Measurements from ENCODE around the gene EPHX1. TPM values are rescaled to one million over a fixed set of nuclear protein-coding genes. Genes with fewer than 3 reads are reported as not detected.

EPHX1 gene
- total and polyA plus RNA-seq, 2 donors (not counting 1 experiment from before 2014, with no cell fraction given), result 0.75 to 4.2 TPM

DNA sequence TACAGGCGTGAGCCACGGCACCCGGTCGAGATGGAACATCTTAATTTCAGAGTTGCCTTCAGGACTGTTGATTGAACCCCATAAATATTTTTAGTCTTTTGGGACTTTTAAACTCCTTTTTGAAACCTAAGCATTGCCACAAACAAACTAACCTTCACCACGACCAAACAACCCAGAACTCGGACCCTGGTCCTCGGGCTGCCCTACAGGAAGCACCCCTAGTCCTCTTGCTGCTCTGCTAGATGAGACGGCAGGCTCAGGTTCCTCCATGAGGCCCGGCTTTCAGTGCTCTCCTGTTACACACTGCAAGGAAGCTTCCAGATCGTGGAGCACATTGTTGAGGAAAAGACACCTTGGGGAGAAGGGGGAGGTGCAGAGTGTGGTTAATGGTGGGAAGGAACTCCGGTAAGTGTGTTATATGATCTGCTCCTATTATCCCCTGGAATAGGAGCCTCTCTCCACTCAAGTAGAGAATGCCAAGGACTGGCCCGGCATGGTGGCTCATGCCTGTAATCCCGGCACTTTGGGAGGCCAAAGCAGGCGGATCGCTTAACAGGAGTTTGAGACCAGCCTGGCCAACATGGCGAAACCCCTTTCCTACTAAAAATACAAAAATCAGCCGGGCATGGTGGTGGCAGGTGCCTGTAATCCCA, 5.7 kb downstream of the EPHX1 start:
- no peak overlapping the region for H3K4me3 ChIP-seq (ENCODE audit: control extremely low read depth in 1 of 5, extremely low read depth in 1 of 5, insufficient read depth in 1 of 5, low read depth in 2 of 5, low read length in 4 of 5)
- ChIA-PET CTCF (no interaction called here), POLR2A (no interaction called here)
- H4K20me1 ChIP-seq (ENCODE audit: control insufficient read depth, insufficient read depth, low read length, poor library complexity, severe bottlenecking), result no peaks in the 10 kb centered on the region
- ATAC-seq (ENCODE audit: low read depth) (no peak), DNase-seq (no peak)
- no peaks in the 10 kb centered on the region for H3K9me3 ChIP-seq (ENCODE audit: control extremely low read depth in 1 of 3, control insufficient read depth in 2 of 3, insufficient read depth in 1 of 3, low read length in 2 of 3)
- no peak overlapping the region for H3K9ac ChIP-seq (ENCODE audit: low read length)
- intact Hi-C loops (cut with micrococcal nuclease), result no loop called here
- peaks cover 4 to 5% of the 10 kb centered on the region in 2 donors for H3K4me1 ChIP-seq (ENCODE audit: control insufficient read depth in 2 of 2, insufficient read depth in 2 of 2, low read length in 2 of 2)
- no peak overlapping the region for H3K4me2 ChIP-seq (replicated peaks; ENCODE audit: low read depth, low read length, poor library complexity, severe bottlenecking)
- no peaks in the 10 kb centered on the region for H3K79me2 ChIP-seq (ENCODE audit: control insufficient read depth, insufficient read depth, low read length)
- Mint-ChIP-seq H3K27ac (no peak overlapping the region), H3K9me3 (ENCODE audit: insufficient read depth) (no peaks in the 10 kb centered on the region), H3K4me1 (peaks cover 3% of the 10 kb centered on the region), H3K4me3 (no peak overlapping the region), H3K27me3 (peaks cover 4% of the 10 kb centered on the region)
- H2AFZ ChIP-seq (ENCODE audit: insufficient read depth, low read depth, low read length, poor library complexity, severe bottlenecking), result no peak overlapping the region
- TF ChIP-seq, protein P1, sequence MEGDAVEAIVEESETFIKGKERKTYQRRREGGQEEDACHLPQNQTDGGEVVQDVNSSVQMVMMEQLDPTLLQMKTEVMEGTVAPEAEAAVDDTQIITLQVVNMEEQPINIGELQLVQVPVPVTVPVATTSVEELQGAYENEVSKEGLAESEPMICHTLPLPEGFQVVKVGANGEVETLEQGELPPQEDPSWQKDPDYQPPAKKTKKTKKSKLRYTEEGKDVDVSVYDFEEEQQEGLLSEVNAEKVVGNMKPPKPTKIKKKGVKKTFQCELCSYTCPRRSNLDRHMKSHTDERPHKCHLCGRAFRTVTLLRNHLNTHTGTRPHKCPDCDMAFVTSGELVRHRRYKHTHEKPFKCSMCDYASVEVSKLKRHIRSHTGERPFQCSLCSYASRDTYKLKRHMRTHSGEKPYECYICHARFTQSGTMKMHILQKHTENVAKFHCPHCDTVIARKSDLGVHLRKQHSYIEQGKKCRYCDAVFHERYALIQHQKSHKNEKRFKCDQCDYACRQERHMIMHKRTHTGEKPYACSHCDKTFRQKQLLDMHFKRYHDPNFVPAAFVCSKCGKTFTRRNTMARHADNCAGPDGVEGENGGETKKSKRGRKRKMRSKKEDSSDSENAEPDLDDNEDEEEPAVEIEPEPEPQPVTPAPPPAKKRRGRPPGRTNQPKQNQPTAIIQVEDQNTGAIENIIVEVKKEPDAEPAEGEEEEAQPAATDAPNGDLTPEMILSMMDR (IDR thresholded peaks at IDR 0.05), result no peak
- TF ChIP-seq EZH2 (IDR thresholded peaks at IDR 0.05; ENCODE audit: borderline replicate concordance, insufficient read depth, low read depth, low read length, poor library complexity, severe bottlenecking), result no peak
- no peak overlapping the region for H3K27ac ChIP-seq (ENCODE audit: low read length in 2 of 2)
- no peaks in the 10 kb centered on the region for H3K36me3 ChIP-seq (replicated peaks in 1 of 2; ENCODE audit: control extremely low read depth in 1 of 2, control insufficient read depth in 1 of 2, extremely low read depth in 1 of 2, insufficient read depth in 2 of 2, low read length in 1 of 2)
- peaks cover 0 to 2% (median 0%) of the 10 kb centered on the region in 4 experiments for H3K27me3 ChIP-seq (replicated peaks in 1 of 4; ENCODE audit: control extremely low read depth in 1 of 4, control insufficient read depth in 3 of 4, insufficient read depth in 4 of 4, low read length in 3 of 4)
- 94% methylated on average over 14 of the region's 17 CpGs for WGBS (ENCODE audit: insufficient coverage)

DNA sequence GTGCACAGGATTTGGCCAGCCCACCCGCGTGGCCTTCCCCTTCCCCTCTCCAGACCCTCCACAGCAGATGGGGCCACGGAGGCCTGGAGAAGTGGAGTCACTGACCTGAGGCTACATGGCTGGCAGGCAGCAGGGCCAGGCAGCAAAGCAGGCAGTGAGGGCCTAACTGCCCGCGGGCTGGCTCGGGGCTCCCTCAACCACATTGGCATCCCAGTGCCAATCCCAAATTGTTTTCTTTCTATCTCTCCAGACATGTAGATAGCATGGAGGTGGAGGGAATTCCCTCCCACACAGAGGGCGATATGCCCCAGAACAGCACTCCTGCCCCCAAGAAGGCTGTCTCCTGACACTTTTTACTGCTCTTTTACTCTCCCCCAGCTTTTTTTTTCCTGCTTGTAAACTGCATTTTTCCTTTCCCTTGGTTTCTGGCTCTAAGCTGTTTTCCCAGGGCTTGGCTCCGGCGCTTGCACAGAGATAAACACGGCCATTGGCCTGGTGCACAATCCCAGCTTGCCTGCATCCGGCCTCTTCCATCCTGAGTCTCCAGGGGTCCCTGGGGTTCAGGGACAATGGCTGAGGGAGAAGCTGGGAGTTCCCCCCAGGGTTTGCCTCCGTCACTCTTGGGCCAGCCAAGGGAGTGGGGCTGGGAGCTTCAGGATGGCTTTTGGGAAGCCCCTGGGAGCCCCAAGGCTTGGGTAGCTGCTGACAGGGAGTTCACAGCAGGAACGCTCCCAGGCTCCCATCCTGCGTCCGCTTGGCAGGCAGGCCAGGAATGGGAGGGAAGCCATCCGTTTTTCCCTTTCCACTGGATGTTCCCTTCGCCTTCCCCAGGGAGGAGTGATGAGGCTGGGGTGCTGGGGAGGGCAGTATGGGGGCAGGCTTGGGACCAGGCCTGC, 7.0 kb downstream of the EPHX1 start:
- intact Hi-C loops (cut with micrococcal nuclease), result no loop called here
- Mint-ChIP-seq H3K4me1 (no peaks in the 10 kb centered on the region), H3K27me3 (no peaks in the 10 kb centered on the region), H3K27ac (no peak overlapping the region), H3K9me3 (ENCODE audit: insufficient read depth) (no peaks in the 10 kb centered on the region), H3K4me3 (no peak overlapping the region)
- Histone ChIP-seq H3K9ac (ENCODE audit: low read length) (no peak overlapping the region), H3K4me3 (ENCODE audit: control extremely low read depth in 1 of 5, extremely low read depth in 1 of 5, insufficient read depth in 1 of 5, low read depth in 2 of 5, low read length in 4 of 5) (no peak overlapping the region), H2AFZ (ENCODE audit: insufficient read depth, low read depth, low read length, poor library complexity, severe bottlenecking) (no peak overlapping the region), H4K20me1 (ENCODE audit: control insufficient read depth, insufficient read depth, low read length, poor library complexity, severe bottlenecking) (no peaks in the 10 kb centered on the region), H3K27ac (ENCODE audit: low read length in 2 of 2) (no peak overlapping the region), H3K79me2 (ENCODE audit: control insufficient read depth, insufficient read depth, low read length) (no peaks in the 10 kb centered on the region), H3K36me3 (replicated peaks in 1 of 2; ENCODE audit: control extremely low read depth in 1 of 2, control insufficient read depth in 1 of 2, extremely low read depth in 1 of 2, insufficient read depth in 2 of 2, low read length in 1 of 2) (no peaks in the 10 kb centered on the region), H3K4me2 (replicated peaks; ENCODE audit: low read depth, low read length, poor library complexity, severe bottlenecking) (no peak overlapping the region), H3K9me3 (ENCODE audit: control extremely low read depth in 1 of 3, control insufficient read depth in 2 of 3, insufficient read depth in 1 of 3, low read length in 2 of 3) (no peaks in the 10 kb centered on the region), H3K4me1 (ENCODE audit: control insufficient read depth in 2 of 2, insufficient read depth in 2 of 2, low read length in 2 of 2) (no peaks in the 10 kb centered on the region), H3K27me3 (replicated peaks in 1 of 4; ENCODE audit: control extremely low read depth in 1 of 4, control insufficient read depth in 3 of 4, insufficient read depth in 4 of 4, low read length in 3 of 4) (no peaks in the 10 kb centered on the region)
- WGBS (ENCODE audit: insufficient coverage), result 95% methylated on average over 12 of the region's 17 CpGs
- ATAC-seq (ENCODE audit: low read depth) (no peak), DNase-seq (no peak)
- POLR2A ChIA-PET, result no interaction called here
- no peak for TF ChIP-seq EZH2 (IDR thresholded peaks at IDR 0.05; ENCODE audit: borderline replicate concordance, insufficient read depth, low read depth, low read length, poor library complexity, severe bottlenecking)
- TF ChIP-seq, protein P1 (IDR thresholded peaks at IDR 0.05), result no peak
- CTCF ChIA-PET, result no interaction called here
